H9 (cell line): ENCODE data around the gene PCF11. TPM values are rescaled to one million over a fixed set of nuclear protein-coding genes. Genes with fewer than 3 reads are reported as not detected.

Source experiments
- DNase-seq: peaks from one replicate; pipeline ENCODE4 v3.0.0-alpha.2; 2017
- H2AFZ ChIP-seq: one replicate; pipeline ENCODE4 v1.6.1; 2013; ENCODE audit warnings: mild to moderate bottlenecking, low read length, control low read depth, moderate library complexity
- H2AK5ac ChIP-seq: 2 replicates; pipeline ENCODE4 v1.6.1; 2013; ENCODE audit warnings: low read length, control low read depth, mixed read lengths; ENCODE audit not compliant: insufficient read length
- H2BK120ac ChIP-seq: one replicate; pipeline ENCODE4 v1.6.1; 2013; ENCODE audit warnings: low read depth, mild to moderate bottlenecking, low read length, control low read depth, inconsistent platforms; ENCODE audit not compliant: poor library complexity, severe bottlenecking
- H2BK12ac ChIP-seq: 2 replicates; pipeline ENCODE4 v1.6.1; 2013; ENCODE audit warnings: low read length, control low read depth, mixed read lengths, low read depth; ENCODE audit not compliant: insufficient read length
- H2BK15ac ChIP-seq: 2 replicates; pipeline ENCODE4 v1.6.1; 2013; ENCODE audit warnings: low read depth, low read length, control low read depth
- H2BK20ac ChIP-seq: one replicate; pipeline ENCODE4 v1.6.1; 2013; ENCODE audit warnings: low read depth, mild to moderate bottlenecking, low read length, control low read depth, inconsistent platforms; ENCODE audit not compliant: poor library complexity, severe bottlenecking
- H2BK5ac ChIP-seq: 2 replicates; pipeline ENCODE4 v1.6.1; 2013; ENCODE audit warnings: low read length, control low read depth, mixed read lengths; ENCODE audit not compliant: insufficient read length
- H3K14ac ChIP-seq: 2 replicates; pipeline ENCODE4 v1.6.1; 2013; ENCODE audit warnings: low read length, control low read depth; ENCODE audit not compliant: insufficient read depth
- H3K18ac ChIP-seq: 2 replicates; pipeline ENCODE4 v1.6.1; 2013; ENCODE audit warnings: low read depth, mild to moderate bottlenecking, mixed read lengths, low read length, control low read depth; ENCODE audit not compliant: insufficient read length
- H3K23ac ChIP-seq: 2 replicates; pipeline ENCODE4 v1.6.1; 2013; ENCODE audit warnings: low read length, control low read depth, mixed read lengths, low read depth; ENCODE audit not compliant: insufficient read length
- H3K23me2 ChIP-seq: 2 replicates; pipeline ENCODE4 v1.6.1; 2013; ENCODE audit warnings: low read depth, mild to moderate bottlenecking, mixed read lengths, low read length, control low read depth; ENCODE audit not compliant: insufficient read length, poor library complexity, severe bottlenecking
- H3K27ac ChIP-seq: 2 replicates; pipeline ENCODE4 v1.5.1; 2013; ENCODE audit warnings: low read length, control low read depth, mixed read lengths, low read depth; ENCODE audit not compliant: insufficient read length
- H3K27me3 ChIP-seq: 2 replicates; pipeline ENCODE4 v1.6.1; 2013; ENCODE audit warnings: low read length, control low read depth, inconsistent platforms; ENCODE audit not compliant: insufficient read depth
- H3K4ac ChIP-seq: 2 replicates; pipeline ENCODE4 v1.6.1; 2013; ENCODE audit warnings: low read depth, mild to moderate bottlenecking, control low read depth, inconsistent platforms, low read length, moderate library complexity
- H3K4me1 ChIP-seq: 2 replicates; pipeline ENCODE4 v1.6.1; 2013; ENCODE audit warnings: low read length, control low read depth, inconsistent platforms; ENCODE audit not compliant: insufficient read depth
- H3K4me2 ChIP-seq: 2 replicates; pipeline ENCODE4 v1.6.1; 2013; ENCODE audit warnings: low read length, control low read depth, mixed read lengths; ENCODE audit not compliant: insufficient read length, insufficient read depth
- H3K56ac ChIP-seq: 2 replicates; pipeline ENCODE4 v1.6.1; 2013; ENCODE audit warnings: low read depth, mild to moderate bottlenecking, mixed read lengths, low read length, control low read depth; ENCODE audit not compliant: insufficient read length
- H3K79me1 ChIP-seq: 2 replicates; pipeline ENCODE4 v1.6.1; 2013; ENCODE audit warnings: low read depth, mild to moderate bottlenecking, moderate library complexity, low read length, control low read depth, inconsistent platforms; ENCODE audit not compliant: insufficient read depth, poor library complexity, severe bottlenecking
- H3K79me2 ChIP-seq: 2 replicates; pipeline ENCODE4 v1.6.1; 2013; ENCODE audit warnings: low read length, control low read depth, inconsistent platforms; ENCODE audit not compliant: insufficient read depth
- H3K9ac ChIP-seq: 2 replicates; pipeline ENCODE4 v1.6.1; 2013; ENCODE audit warnings: low read length, control low read depth, mixed read lengths; ENCODE audit not compliant: insufficient read length; ENCODE audit errors: extremely low read depth
- H3K9me3 ChIP-seq: one replicate; pipeline ENCODE4 v1.6.1; 2013; ENCODE audit warnings: low read depth, low read length, inconsistent platforms; ENCODE audit not compliant: control insufficient read depth
- H3T11ph ChIP-seq: one replicate; pipeline ENCODE4 v1.6.1; 2013; ENCODE audit warnings: mild to moderate bottlenecking, low read length, control low read depth, inconsistent platforms
- H4K20me1 ChIP-seq: one replicate; pipeline ENCODE4 v1.6.1; 2013; ENCODE audit not compliant: control insufficient read depth, insufficient read length, insufficient read depth
- H4K5ac ChIP-seq: 2 replicates; pipeline ENCODE4 v1.6.1; 2013; ENCODE audit warnings: low read depth, mild to moderate bottlenecking, mixed read lengths, low read length, control low read depth; ENCODE audit not compliant: insufficient read length
- H4K8ac ChIP-seq: replicated peaks from 2 replicates; pipeline ENCODE4 v1.6.1; 2013; ENCODE audit warnings: low read length, control low read depth, mixed read lengths, low read depth; ENCODE audit not compliant: insufficient read length
- H4K91ac ChIP-seq: 2 replicates; pipeline ENCODE4 v1.6.1; 2013; ENCODE audit warnings: low read depth, mild to moderate bottlenecking, moderate library complexity, mixed read lengths, low read length, control low read depth; ENCODE audit not compliant: insufficient read length
- H3K27ac Mint-ChIP-seq, 3 experiments: 2 replicates in 2 of 3; 3 replicates in 1 of 3; pipeline ENCODE4 v1.8.0; 2020 to 2021; ENCODE audit warnings: mixed read lengths in 3 of 3, mild to moderate bottlenecking in 1 of 3, moderate library complexity in 1 of 3
- H3K27me3 Mint-ChIP-seq: 2 replicates; pipeline ENCODE4 v1.8.0; 2021; ENCODE audit warnings: low read depth, mild to moderate bottlenecking, moderate library complexity, mixed read lengths
- H3K36me3 Mint-ChIP-seq, 3 experiments: 2 replicates in 2 of 3; 3 replicates in 1 of 3; pipeline ENCODE4 v1.8.0; 2020 to 2021; ENCODE audit warnings: low read depth in 3 of 3, mixed read lengths in 3 of 3; ENCODE audit not compliant: insufficient read depth in 1 of 3
- H3K4me1 Mint-ChIP-seq, 2 experiments: 2 replicates each; pipeline ENCODE4 v1.8.0; 2020; ENCODE audit warnings: mixed read lengths in 2 of 2
- H3K4me3 Mint-ChIP-seq, 2 experiments: 2 replicates in 1 of 2; 3 replicates in 1 of 2; pipeline ENCODE4 v1.8.0; 2020 to 2021; ENCODE audit warnings: mild to moderate bottlenecking in 2 of 2, mixed read lengths in 2 of 2, moderate library complexity in 1 of 2
- H3K9me3 Mint-ChIP-seq, 2 experiments: 2 replicates in 1 of 2; 3 replicates in 1 of 2; pipeline ENCODE4 v1.8.0; 2020; ENCODE audit warnings: mild to moderate bottlenecking in 2 of 2, mixed read lengths in 2 of 2, moderate library complexity in 1 of 2
- WGBS: extraction: QIAGEN DNeasy Blood & Tissue Kit; methylation state at CpG from one replicate; pipeline ENCODE4 v1.1.7; 2013; ENCODE audit warnings: missing lambda C conversion rate, low lambda C conversion rate, mixed read lengths; ENCODE audit not compliant: insufficient read length; ENCODE audit errors: extremely low coverage; 5-methylcytosine and 5-hydroxymethylcytosine counted together
- total RNA-seq: library from RNA; stranded (reverse); gene quantifications from 2 replicates; pipeline ENCODE4 v1.2.1, GENCODE V29; 2021
- TF ChIP-seq, protein P1 (sequence below): fragments of 200-600 bp; sonication (generic); conservative IDR thresholded peaks from 3 replicates; pipeline ENCODE4 v1.8.0; 2021; ENCODE audit warnings: antibody characterized with exemption, mild to moderate bottlenecking

Gene PCF11
- total RNA-seq, 1 experiment from 2014 or later = 50.9 TPM

DNA sequence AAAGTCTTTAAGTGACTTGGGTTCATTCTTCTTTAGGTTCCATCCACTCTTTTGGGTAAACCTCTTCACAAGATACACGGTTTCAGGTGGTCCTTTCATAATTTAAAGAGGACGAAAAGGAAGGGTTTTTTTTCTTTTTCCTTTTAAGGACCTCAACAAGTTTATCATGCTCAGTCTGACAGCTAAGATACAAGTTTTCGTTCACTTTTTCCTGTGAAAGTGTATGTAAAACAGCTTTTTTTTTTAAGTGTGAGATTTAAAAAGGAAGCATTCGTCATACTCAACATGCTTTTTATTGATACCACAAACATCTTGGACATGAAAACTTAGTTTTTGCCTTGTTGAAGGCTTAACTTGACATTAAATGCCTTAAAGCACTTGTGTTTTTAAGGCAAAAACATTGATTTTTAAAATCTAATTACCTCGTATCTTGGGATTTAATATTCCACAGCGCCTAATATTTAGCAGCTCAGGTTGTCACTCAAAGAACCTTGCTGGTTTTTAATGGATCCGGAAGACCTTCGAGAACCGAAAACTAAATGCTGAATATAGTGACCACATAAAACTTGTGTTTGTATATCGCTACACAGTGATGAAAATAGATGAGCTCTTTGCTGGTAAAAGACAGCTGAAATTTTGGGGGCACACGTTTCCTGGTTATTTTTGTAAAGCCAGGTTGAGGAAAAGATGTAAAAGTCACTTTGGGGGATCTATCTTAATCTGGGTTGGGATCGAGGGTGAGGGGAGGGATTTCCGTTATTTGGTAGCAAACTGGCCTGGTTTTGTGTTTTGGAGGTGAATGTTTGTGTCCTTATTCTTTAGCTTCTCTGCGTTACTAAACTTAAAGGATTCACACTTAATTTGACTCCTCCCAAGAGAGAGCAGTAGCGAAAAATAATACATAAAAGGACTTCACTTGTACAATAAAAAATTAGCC lies 2.3 kb downstream of the PCF11 start:
- Histone ChIP-seq H3K27me3 (no peaks in the 10 kb centered on the region), H3K23ac (no peak overlapping the region), H2AK5ac (no peak overlapping the region), H3K56ac (no peak overlapping the region), H4K20me1 (no peaks in the 10 kb centered on the region), H4K5ac (no peak overlapping the region), H3K4me2 (peak overlapping the region; percentile 33), H3K23me2 (peaks cover 7% of the 10 kb centered on the region), H2BK15ac (no peak overlapping the region), H3K9me3 (no peaks in the 10 kb centered on the region), H4K8ac (no peak overlapping the region), H3K4me1 (peaks cover 2% of the 10 kb centered on the region; the same call in 1 of the 2 replicates), H3K9ac (peak overlapping the region; percentile 33), H2BK5ac (no peak overlapping the region), H3K14ac (no peak overlapping the region), H2BK120ac (no peak overlapping the region), H3K4ac (no peak overlapping the region), H3K27ac (no peak overlapping the region), H3K18ac (no peak overlapping the region), H2BK12ac (no peak overlapping the region), H2AFZ (no peak overlapping the region), H3K79me2 (peaks cover 40% of the 10 kb centered on the region), H3K79me1 (no peaks in the 10 kb centered on the region), H3T11ph (no peak overlapping the region), H4K91ac (no peak overlapping the region), H2BK20ac (no peak overlapping the region)
- no CpG with 5 or more reads among the region's 15 CpGs for WGBS
- TF ChIP-seq, protein P1, sequence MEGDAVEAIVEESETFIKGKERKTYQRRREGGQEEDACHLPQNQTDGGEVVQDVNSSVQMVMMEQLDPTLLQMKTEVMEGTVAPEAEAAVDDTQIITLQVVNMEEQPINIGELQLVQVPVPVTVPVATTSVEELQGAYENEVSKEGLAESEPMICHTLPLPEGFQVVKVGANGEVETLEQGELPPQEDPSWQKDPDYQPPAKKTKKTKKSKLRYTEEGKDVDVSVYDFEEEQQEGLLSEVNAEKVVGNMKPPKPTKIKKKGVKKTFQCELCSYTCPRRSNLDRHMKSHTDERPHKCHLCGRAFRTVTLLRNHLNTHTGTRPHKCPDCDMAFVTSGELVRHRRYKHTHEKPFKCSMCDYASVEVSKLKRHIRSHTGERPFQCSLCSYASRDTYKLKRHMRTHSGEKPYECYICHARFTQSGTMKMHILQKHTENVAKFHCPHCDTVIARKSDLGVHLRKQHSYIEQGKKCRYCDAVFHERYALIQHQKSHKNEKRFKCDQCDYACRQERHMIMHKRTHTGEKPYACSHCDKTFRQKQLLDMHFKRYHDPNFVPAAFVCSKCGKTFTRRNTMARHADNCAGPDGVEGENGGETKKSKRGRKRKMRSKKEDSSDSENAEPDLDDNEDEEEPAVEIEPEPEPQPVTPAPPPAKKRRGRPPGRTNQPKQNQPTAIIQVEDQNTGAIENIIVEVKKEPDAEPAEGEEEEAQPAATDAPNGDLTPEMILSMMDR = no peak
- peak overlapping the region; percentile 100 for H3K4me3 Mint-ChIP-seq
- DNase-seq = no peak
- peaks cover 26 to 52% (median 40%) of the 10 kb centered on the region in 3 experiments for H3K36me3 Mint-ChIP-seq
- no peaks in the 10 kb centered on the region for H3K27me3 Mint-ChIP-seq
- H3K4me1 Mint-ChIP-seq = peaks cover 26 to 27% of the 10 kb centered on the region in 2 experiments
- H3K27ac Mint-ChIP-seq = peak overlapping the region in 1 of 3 experiments; percentile 59; a peak in 2 of 7 replicates
- H3K9me3 Mint-ChIP-seq = peaks cover 2 to 5% of the 10 kb centered on the region in 2 experiments; a peak in 4 of 5 replicates
